ENCODE measurements around the gene EIPR1. TPM values are rescaled to one million over a fixed set of nuclear protein-coding genes. Genes with fewer than 3 reads are reported as not detected.

EIPR1 gene
- total RNA-seq, 2 experiments from 2014 or later = 39.1 to 42.7 TPM

DNA sequence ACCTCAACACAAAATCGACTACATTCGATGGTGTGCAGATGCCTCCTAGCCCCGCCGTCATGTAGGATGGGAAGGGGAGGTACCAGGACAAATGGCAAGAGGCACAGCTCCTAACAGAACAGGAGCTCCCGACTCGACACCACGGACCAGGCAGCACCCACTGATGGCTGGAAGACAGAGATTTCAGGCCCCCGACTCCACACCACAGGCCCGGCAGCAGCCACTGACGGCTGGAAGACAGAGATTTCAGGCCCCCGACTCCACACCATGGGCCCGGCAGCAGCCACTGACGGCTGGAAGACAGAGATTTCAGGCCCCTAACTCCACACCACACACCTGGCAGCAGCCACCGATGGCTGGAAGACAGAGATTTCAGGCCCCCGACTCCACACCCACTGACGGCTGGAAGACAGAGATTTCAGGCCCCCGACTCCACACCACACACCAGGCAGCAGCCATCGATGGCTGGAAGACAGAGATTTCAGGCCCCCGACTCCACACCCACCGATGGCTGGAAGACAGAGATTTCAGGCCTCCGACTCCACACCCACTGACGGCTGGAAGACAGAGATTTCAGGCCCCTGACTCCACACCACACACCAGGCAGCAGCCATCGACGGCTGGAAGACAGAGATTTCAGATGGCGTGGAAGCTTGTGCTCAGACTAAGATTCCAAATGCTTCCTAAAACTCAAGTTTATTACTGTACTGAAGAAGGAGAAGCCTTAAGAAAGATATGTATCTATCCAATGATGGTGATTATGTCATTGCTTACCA, 135.5 kb downstream of the EIPR1 start:
- ChIA-PET POLR2A (interaction anchor here (1.0 kb wide), 1 partner anchor 19 kb away, joined by 3 read pairs; no protein-coding TSS in a partner anchor), CTCF (no interaction called here)

DNA sequence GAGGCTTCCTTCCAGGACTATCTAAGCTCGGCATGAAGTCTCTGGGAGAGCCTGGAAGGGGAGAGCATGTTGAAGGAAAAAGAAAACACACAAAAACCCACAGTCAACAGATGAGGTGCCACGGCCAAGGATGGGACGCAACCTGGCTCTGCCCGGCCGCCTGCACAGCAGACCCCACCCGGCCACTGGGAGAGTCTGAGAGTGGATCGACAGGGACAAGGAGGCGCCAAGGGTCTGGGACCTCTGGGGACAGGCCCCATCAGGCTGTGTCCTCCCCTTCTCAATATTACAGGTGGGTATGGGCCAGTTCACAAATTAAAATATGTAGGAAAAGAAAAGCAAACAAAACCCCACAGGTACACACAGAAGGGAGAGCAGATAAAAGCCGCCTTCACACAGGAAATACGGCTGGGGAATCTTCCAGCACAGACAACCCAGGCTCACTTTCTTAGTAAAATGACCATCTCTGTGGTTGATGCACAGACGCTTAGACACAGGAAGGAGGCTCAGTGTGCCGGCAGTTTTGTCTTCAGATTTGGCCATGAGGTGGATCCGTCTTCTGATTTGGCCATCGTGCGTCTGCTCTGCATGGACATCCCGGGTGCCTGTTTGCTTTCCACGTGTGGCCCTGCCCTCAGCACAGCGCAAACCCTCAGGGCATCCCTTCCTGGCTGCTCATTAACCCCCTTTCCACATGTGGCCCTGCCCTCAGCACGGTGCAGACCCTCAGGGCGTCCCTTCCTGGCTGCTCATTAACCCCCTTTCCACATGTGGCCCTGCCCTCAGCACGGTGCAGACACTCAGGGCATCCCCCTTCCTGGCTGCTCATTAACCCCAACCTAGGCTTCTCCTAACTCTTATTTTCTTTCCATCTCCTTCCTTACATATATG, 138.4 kb downstream of the EIPR1 start:
- POLR2A ChIA-PET = no interaction called here
- CTCF ChIA-PET = no interaction called here

DNA sequence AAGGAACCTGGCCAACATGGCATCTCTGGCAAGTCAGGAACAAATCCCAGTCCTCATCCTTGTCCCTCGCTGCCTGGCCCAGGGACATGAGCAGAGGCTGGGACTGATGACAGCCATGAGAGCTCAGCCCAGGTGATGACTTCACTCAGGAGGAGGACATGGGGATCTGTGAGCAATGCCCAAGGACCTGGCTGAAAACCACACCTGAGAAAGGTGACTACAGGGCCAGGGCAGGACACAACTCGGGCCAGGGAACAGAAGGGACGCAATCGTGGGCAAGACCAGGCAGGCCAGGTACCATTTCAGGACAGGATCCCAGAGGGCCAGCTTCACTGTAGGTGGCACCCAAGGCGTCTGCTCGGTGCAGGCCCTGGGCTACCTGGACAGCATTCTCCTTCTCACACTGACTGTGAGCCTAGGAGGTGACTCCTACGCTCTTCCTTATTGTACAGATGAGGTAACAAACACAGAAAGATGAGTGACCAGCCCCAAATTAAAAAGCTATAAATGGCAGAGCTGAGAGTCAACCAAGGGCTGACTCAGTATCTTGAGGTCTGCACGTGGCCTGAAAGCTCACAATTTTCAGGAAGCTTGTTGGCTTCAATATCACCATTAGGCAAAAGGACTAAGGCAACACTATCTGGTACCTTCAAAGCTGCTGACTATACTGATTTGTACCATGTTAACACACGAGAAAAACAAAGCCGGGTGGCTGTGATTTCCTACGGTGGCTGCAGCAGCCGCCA, 141.1 kb downstream of the EIPR1 start:
- POLR2A ChIA-PET = no interaction called here
- CTCF ChIA-PET = interaction anchor here (0.7 kb wide), 1 partner anchor 29 kb away, joined by 3 read pairs; no protein-coding TSS in a partner anchor

DNA sequence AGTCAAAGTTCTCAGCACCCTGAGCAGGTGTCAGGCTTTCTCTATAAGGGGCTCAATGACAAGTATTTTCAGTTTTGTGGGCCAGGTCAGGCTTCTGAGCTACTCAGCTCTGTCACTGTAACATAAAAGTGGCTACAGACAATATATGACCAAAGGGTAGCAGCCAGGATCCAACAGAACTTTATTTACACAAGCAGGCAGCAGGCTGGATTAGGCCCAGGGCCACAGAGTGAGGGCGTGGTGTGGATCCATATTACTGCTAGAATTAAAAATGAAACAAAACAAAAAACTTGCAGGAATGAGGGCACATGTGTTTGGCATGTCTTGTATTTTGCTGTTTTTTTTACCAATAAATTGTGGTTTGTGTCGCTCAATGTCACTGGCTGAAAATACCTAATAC, 143.7 kb downstream of the EIPR1 start:
- ChIA-PET POLR2A (no interaction called here), CTCF (no interaction called here)

DNA sequence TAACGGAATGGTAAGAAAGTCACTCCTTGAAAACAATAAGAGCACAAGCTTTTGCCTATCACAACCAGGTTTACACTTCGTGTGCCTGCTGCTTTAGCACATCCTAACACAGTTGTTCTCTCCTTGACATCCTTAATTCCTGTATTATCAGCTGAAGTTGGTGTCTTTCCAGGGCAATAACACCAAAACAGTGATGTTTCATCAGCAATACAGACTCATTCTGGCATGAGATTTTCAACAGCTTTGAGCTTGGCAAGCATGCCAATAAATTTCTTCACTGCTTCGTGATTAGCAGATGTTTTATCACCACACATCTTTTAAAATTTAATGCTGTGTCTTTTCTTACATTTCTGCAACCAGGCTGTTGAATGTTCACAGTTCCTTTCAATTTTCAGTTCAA, 148.4 kb downstream of the EIPR1 start:
- CTCF ChIA-PET = no interaction called here
- POLR2A ChIA-PET = no interaction called here

DNA sequence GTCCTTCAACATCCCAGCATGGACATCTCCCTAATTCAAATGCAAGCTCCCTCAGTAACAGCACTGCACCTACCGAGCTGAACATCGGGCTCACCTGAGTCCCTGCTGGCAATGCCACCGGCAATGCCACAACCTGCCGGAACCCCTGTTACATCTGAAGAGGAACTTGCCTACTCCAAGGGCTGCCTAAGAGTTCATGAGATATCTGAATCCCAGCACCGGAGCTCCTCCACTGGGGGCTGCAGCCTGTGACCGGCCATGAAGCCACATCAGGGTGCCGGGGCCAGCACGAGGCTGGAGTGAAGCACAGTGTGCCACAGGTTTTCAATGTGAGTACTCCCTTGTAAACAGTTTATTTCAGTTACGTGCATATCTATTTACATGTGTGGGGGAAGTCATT, 152.9 kb downstream of the EIPR1 start:
- CTCF ChIA-PET = no interaction called here
- POLR2A ChIA-PET = no interaction called here

DNA sequence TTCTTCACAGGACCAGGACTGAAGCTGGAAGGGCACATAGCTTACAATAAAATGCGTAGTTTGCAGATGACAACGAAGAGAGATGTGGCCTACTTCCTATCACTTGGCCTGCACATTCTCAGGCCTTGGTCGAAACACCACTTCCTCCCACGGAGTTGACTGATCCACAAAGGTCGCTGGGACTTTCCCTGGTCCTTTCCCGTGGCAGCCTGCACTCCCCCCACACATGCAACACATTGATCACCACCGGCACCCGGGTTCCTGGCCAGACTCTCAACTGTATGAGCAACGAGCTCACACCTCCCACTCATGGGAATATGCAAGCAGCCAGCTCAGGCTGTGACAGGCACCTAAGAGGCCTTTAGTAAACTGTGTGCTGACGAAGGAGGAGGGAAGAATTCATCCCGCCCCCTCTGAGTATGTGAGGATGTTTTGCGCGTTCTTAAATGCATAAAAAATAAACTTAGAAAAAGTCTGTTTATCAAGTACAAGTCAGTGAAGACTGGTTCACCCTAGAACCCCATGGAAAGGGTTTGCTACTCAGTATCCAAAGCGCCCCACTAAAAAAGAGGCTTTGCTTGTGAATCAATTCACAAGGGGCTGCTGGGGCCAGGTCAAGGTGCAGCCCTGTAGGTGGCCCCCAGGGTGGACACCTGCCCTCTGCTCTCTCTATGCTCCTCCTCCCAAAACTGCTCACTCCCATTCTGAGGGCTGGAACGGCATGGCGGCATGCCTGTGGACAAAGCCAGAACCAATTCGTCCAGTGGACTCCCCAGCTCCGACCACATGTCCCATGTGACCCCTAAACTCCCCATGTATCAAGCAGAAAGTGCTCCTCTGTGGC, 154.3 kb downstream of the EIPR1 start:
- CTCF ChIA-PET = interaction anchor here (0.8 to 1.2 kb wide), 4 partner anchors 20 to 429 kb away, joined by 3 to 4 read pairs (median 3); partner anchors contain the start of genes EIPR1 and TRAPPC12
- POLR2A ChIA-PET = interaction anchor here (1.0 to 1.3 kb wide), 5 partner anchors 20 to 335 kb away, joined by 3 to 8 read pairs (median 3); partner anchors contain the start of genes EIPR1, RNASEH1 and TRAPPC12

DNA sequence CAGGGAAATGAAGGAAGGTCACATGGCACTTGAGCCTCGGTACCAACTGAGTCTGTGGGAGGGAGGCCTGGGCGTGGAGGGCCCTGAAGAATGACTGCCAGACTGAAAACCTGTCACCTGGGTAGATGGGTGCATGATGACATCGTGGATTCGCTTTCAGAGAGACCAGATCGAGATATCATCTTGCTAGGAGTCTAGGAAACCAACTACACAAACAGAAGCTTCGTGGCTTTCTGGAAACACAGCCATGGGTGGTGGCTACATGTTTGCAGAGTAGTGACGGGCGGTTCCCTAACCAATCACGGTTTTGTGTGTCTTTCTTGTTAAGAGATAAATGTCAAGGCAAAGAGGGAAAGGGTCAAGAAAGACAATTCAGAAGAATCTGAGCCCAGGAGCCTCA, 155.0 kb downstream of the EIPR1 start:
- POLR2A ChIA-PET = interaction anchor here (0.6 to 1.3 kb wide), 6 partner anchors 20 to 352 kb away, joined by 3 to 8 read pairs (median 3); partner anchors contain the start of genes EIPR1, RNASEH1 and TRAPPC12

DNA sequence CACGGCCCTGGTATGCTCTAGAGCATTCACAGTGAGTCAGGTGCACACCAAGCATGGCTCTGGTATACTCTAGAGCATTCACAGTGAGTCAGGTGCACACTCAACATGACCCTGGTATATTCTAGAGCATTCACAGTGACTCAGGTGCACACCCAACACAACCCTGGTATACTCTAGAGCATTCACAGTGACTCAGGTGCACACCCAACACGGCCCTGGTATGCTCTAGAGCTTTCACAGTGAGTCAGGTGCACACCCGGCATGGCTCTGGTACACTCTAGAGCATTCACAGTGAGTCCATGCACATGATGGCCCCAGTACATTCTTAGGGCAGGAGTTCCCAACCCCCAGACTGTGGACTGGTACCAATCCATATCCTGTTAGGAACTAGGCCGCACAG, 158.1 kb downstream of the EIPR1 start:
- POLR2A ChIA-PET = no interaction called here
- CTCF ChIA-PET = no interaction called here

More for the DNA sequence above, 155.0 kb downstream of the EIPR1 start:
- CTCF ChIA-PET = interaction anchor here (0.8 to 1.0 kb wide), 3 partner anchors 81 to 430 kb away, joined by 3 to 4 read pairs (median 3); partner anchors contain the start of genes EIPR1 and TRAPPC12

DNA sequence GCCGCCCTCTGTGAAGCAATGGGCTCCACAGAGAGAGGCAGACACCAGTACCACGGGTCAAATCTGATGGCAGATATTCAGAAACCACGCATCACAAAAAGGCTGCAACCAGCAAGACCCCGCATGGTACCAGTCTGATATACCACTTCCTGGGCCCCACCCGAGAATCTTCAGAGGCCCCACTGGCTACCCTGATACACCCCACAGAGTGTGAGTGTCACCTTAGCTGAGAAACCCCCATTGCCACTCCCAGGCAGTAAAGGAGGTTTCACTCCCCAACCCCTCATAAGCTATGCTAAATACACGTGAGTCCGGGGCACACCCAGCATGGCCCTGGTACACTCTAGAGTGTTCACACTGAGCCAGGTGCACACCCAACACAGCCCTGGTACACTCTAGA, 160.0 kb downstream of the EIPR1 start:
- ChIA-PET POLR2A (no interaction called here), CTCF (no interaction called here)

DNA sequence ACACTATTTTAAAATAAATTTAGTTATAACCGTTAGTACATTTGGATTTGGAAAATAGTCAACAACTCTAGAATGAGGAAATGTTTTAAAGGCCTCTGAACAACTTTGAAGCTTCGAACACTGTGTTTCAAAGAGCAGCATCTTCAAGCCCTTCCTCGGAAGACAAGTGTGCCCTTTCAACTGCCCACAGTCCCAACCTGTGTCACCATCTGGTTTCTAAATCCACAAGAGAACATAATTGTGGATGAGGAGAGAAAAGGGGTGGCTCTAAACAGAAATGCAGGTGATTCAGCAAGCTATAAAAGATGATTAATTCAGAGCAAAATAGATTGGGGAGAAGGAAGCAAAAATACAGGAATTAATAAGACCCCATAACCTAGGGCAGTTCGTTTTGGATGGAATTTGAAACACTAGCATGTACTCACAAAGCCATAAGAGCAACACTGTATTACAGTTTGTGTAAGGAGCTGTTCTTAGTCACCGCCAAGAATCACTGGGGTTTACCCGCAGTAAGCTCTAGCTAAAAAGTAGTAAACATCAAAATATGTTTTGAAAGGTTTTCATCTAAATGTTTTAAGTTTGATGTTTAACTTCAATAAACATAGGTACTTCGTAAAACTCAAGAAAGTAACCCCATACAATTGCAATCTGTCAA, 160.7 kb downstream of the EIPR1 start:
- CTCF ChIA-PET = no interaction called here
- POLR2A ChIA-PET = no interaction called here

DNA sequence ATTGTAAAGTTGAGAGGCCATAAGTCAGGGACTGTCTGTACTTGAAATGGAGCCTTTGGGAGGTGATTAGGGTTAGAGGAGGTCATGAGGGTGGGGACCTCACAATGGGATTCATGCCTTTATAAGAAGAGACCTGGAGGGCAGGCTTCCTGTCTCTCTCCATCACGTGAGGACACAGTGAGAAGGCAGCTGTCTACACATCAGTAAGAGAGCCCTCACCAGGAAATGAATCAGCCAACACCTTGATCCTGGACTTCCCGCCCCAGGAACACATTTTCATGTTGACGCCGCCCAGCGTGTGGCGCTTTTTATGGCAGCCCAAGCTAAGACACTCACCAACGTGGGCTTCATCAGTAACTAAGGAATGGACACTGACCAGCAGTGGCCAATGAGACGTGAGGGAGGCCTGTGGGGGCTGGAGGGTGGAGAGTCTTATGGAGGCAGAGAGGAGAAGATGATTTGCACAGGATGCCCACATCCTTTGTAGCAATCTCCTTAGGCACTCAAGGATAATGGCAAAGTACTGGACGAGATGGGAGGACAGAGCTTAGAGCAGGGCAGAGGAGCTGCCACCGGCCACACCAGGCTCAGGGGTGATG, 162.7 kb downstream of the EIPR1 start:
- POLR2A ChIA-PET = no interaction called here

DNA sequence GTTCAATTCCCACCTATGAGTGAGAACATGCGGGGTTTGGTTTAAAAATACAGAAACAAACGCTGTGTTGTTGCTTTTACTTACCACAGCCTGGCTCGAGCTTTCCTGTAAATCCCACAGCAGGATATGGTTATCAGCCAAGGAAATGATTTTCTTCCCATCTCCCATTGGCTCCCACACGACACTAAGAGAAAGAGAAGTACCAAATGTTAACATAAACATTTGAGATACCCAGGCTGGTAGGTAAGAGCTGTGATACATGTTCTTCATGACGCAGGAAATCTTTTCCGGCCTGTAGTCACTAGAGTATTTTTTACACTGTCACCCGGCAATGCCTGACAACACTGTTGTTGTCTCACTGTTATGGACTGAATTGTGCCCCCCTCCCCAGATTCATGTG, 163.6 kb downstream of the EIPR1 start:
- CTCF ChIA-PET = no interaction called here
- POLR2A ChIA-PET = no interaction called here

More for the DNA sequence above, 162.7 kb downstream of the EIPR1 start:
- CTCF ChIA-PET = no interaction called here

DNA sequence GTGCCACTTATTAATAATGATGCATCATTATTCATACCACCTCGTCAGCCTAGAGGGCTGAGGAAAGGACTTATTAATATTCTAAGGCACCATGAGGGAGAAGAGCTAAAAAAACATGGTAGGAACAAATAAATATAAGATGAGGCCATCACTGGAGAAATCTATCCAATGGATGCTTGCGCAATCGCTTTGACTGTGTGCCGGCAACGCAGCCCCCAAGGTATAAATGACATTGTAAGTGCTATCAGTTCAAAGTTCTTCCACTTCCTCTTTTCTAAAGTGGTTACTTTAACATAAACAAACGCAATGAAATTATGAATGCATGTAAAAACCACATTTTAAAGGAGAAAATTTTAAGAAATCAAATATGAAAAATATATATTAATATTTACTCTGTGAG, 164.6 kb downstream of the EIPR1 start:
- POLR2A ChIA-PET = no interaction called here
- CTCF ChIA-PET = no interaction called here

DNA sequence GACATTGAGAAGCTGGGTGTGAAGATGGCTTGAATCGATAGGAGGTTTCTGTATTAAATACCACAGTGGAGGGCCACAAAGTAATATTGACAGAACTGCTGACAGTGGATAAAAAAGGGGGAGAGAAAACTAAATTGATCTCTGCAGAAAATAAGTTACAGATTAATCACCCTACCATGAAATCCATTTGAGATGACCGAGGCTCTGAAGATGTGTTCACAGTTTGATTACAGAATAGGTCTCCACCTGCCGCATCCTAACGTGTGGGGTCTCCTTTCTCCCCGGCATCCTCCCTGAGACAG, 165.6 kb downstream of the EIPR1 start:
- ChIA-PET POLR2A (no interaction called here), CTCF (no interaction called here)

DNA sequence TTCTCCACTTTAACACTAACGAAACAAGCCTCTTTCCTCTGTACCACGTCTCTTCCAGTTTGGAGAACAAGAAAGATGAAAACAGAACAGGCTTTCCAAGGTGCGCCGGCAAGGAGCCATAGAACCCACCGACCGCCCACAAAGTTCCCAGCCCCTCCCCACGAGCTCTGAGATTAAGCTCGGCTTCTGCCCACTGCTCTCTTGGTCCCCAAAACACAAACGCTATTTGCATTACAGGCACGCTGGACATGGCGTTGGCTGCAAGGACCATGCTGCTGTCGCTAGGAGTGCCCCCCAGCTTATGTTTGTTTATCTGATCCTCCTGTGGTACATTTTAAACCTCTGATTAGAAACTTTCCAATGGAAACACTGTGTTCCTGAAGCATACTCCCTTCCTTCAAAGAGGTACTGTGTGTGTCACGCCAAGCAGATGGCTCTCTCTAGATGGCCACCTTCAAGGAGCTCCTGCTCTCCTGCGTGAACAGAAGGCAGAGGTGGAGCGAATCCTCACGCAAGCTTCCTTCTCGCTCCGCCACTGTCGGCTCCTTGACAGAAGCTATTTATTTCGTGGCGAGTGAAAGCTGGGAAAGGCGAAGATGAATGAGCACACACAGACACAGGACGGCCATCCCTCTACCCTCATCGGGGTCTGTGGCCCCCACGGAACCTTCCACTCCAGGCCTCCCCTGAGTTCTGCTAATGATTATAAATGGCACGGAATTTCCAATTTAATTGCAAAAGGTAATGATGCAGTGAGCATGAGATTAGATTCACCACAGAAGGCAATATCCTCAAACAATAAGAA, 166.2 kb downstream of the EIPR1 start:
- ChIA-PET CTCF (no interaction called here), POLR2A (no interaction called here)

DNA sequence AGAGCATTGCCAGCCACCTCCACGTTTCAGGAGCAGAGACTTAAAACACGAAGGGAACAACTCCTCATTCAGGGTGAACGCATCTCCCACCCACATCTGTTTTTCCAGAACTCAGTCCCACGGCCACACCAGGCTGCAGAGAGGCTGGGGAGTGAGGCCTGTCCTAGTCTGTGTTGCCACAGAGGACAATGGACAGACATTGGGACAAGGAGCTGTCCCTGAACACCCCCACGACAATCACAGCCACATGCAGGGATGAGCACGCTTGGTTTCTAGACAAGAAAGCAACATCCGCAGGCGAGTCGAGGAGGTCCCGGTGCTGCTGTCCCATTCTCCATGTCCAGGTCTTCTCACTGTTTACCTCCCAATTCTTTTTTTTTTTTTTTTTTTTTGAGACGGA, 167.4 kb downstream of the EIPR1 start:
- POLR2A ChIA-PET = no interaction called here
- CTCF ChIA-PET = no interaction called here

DNA sequence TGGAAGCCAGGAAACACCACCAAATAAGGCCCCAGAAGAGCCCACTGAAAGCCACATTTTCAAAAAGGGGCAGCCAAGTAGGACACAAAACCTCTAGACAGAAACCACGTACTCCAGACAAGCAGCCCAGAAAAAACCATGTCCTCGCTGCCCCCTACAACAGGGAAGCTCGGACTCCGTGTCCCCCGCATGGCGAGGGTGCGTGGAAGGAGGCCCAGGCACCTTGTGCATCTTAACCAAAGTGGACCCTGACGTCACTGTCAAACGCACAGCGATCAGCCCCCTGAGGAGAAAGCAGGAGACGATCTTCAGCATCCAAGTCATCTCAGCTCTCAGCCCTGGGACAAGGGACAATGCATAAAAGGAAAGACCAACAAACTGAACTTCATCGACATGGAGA, 168.4 kb downstream of the EIPR1 start:
- ChIA-PET POLR2A (no interaction called here), CTCF (no interaction called here)
